Nucleus accumbens (tissue), 56 donors: ENCODE results near the gene TRAF2.

Source experiments
- DNase-seq, 56 donors: peaks; one replicate each; lab custom pipeline; 2025; lab: John Stamatoyannopoulos, UW

The TRAF2 gene

GRCh38 chr9:136846376-136847087 lies 39.8 kb upstream of the TRAF2 start:
- DNase-seq = no peak

- DNase-seq = no peak
Observed at GRCh38 chr9:136847088-136847825, 39.1 kb upstream of the TRAF2 start.

GRCh38 chr9:136847826-136848392 lies 38.4 kb upstream of the TRAF2 start:
- DNase-seq = peak in 4 of 56 donors; percentile 13 to 54 (median 30)

GRCh38 chr9:136848393-136849037 lies 37.8 kb upstream of the TRAF2 start:
- DNase-seq = peak in 3 of 56 donors; percentile 72 to 84 (median 81)

DNA sequence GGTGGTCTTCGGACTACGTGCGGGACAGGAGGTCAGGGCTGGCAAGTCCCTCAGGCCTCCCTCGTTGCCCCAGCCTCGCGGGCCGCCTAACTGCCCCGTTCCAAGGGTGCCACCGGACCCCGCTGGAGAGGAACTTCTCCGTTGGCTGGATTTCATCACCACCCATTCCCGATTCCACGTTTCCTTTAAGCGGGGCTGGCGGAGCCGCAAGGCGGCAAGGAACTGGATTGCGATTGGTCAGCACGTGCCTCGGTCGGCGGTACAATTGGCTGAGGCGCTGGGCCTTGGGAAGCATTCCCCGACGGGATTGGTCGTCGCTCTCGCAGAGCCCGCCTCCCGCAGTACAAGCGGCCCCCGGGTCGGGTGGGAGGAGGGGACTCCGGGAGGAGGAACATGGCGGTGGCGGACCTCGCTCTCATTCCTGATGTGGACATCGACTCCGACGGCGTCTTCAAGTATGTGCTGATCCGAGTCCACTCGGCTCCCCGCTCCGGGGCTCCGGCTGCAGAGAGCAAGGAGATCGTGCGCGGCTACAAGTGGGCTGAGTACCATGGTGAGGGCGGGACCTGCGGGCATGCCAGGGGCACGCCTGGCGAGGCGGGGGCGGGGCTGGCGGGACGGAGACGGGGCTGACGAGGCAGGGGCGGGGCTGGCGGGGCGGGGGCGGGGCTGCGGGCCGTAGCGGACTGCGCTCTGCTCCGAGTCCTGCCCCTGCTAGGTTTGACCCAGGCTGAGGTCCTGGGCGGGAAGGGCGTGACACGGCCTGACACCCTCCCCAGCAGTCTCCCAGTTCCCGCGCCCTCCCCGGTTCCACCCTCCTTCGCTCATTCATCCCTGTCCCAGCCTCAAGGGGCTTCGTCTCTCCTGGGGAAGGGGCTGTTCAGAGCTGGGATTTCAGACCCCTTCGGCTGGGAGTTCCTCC lies 37.0 kb upstream of the TRAF2 start, which contains the start of gene PHPT1:
PHPT1 (plus strand) TSS at position 372 of the 922 bp plus-strand sequence; CDS start at position 394, 22 bp downstream.
- DNase-seq = peak; percentile 88 to 99 (median 98)

- no peak for DNase-seq
Observed at GRCh38 chr9:136849960-136850865, 36.1 kb upstream of the TRAF2 start.

- DNase-seq = no peak
Observed at GRCh38 chr9:136850866-136851775, 35.2 kb upstream of the TRAF2 start.

GRCh38 chr9:136851941-136852663 lies 34.2 kb upstream of the TRAF2 start, which contains the start of gene MAMDC4:
Gene MAMDC4 (plus strand): TSS chr9:136852346. CDS start chr9:136852417, 71 bp downstream.
- no peak for DNase-seq

- no peak for DNase-seq
Observed at GRCh38 chr9:136852664-136853595, 33.4 kb upstream of the TRAF2 start.

GRCh38 chr9:136853596-136854112 lies 32.7 kb upstream of the TRAF2 start:
- DNase-seq = no peak

- no peak for DNase-seq
Observed at GRCh38 chr9:136854113-136854841, 32.0 kb upstream of the TRAF2 start.

- no peak for DNase-seq
Observed at GRCh38 chr9:136854842-136855460, 31.4 kb upstream of the TRAF2 start.

- DNase-seq = no peak
Observed at GRCh38 chr9:136855461-136856078, 30.7 kb upstream of the TRAF2 start.

GRCh38 chr9:136856079-136856476 lies 30.2 kb upstream of the TRAF2 start:
- DNase-seq = no peak
